HL-60 (cell line): ENCODE data around the gene PDSS2.
"Not testable (repeated sequence)": the region's sequence is repeated elsewhere in the genome, so short reads cannot be mapped to it uniquely, and the experiment has no call there.

ENCODE experiments used
- DNase-seq, 2 experiments: peaks; one replicate each; pipeline ENCODE4 v3.0.0-alpha.2; 2010 to 2020; ENCODE audit warnings: low read depth in 1 of 2, low spot score in 1 of 2
- H3K27ac ChIP-seq: fragments of 250-450 bp; sonication (Bioruptor Pico); replicated peaks from 2 replicates; pipeline ENCODE4 v1.5.1; 2020; ENCODE audit warnings: mild to moderate bottlenecking, moderate library complexity
- H3K27me3 ChIP-seq: fragments of 250-450 bp; sonication (Bioruptor Pico); 2 replicates; pipeline ENCODE4 v1.5.1; 2021; ENCODE audit warnings: mild to moderate bottlenecking, moderate library complexity; ENCODE audit not compliant: insufficient read depth, poor library complexity, severe bottlenecking
- H3K4me3 ChIP-seq: replicated peaks from 2 replicates; pipeline ENCODE4 v1.5.1; 2011; ENCODE audit warnings: mild to moderate bottlenecking, control low read depth, low read length; ENCODE audit not compliant: insufficient read depth
- GABPA ChIP-seq: IDR thresholded peaks from 2 replicates; pipeline ENCODE4 v1.6.1; 2012; ENCODE audit warnings: low read depth
- POLR2AphosphoS5 ChIP-seq: IDR thresholded peaks from 2 replicates; pipeline ENCODE4 v1.6.1; 2012; ENCODE audit warnings: low read depth
- SPI1 ChIP-seq: IDR thresholded peaks from 2 replicates; pipeline ENCODE4 v1.6.1; 2012; ENCODE audit warnings: low read depth, mild to moderate bottlenecking, borderline replicate concordance
- TF ChIP-seq, protein P1 (sequence below): IDR thresholded peaks from 2 replicates; pipeline ENCODE4 v1.6.1; 2012; ENCODE audit warnings: low read depth; ENCODE audit not compliant: insufficient replicate concordance
- TF ChIP-seq, protein P2 (sequence below): IDR thresholded peaks from one replicate; pipeline ENCODE4 v1.5.1; 2011; ENCODE audit warnings: low read length, control low read depth, inconsistent platforms; ENCODE audit not compliant: insufficient read depth

PDSS2 gene

DNA sequence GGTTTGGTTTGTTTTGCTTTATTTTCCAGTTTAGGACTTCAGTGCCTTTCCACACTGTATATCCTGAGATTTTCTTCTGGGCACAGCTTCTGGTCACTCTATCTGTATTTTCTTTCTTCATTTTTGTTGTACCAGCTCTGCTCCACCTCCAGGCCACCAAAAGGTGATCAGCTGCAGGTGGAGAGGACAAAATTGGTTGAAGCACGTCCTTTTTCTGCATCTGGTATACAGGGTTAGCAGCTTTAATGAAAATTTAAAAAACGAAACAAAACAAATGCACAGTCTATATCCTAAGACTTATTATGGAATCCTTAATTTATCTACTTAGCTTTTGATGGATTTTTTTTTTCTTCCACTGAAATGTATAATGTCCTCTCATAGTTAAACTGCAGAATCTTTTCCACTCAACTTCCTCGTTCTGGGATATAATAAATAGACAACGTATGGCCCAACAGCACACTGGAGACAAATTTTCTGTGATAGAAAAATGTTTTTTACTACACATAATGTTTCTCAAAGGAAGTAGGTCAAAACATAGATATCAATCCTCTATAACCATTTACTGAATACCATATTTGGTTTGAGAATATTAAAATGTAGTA is 19.8 kb upstream of the PDSS2 start:
- no peak for TF ChIP-seq POLR2AphosphoS5
- no peak for TF ChIP-seq SPI1
- TF ChIP-seq, protein P1, sequence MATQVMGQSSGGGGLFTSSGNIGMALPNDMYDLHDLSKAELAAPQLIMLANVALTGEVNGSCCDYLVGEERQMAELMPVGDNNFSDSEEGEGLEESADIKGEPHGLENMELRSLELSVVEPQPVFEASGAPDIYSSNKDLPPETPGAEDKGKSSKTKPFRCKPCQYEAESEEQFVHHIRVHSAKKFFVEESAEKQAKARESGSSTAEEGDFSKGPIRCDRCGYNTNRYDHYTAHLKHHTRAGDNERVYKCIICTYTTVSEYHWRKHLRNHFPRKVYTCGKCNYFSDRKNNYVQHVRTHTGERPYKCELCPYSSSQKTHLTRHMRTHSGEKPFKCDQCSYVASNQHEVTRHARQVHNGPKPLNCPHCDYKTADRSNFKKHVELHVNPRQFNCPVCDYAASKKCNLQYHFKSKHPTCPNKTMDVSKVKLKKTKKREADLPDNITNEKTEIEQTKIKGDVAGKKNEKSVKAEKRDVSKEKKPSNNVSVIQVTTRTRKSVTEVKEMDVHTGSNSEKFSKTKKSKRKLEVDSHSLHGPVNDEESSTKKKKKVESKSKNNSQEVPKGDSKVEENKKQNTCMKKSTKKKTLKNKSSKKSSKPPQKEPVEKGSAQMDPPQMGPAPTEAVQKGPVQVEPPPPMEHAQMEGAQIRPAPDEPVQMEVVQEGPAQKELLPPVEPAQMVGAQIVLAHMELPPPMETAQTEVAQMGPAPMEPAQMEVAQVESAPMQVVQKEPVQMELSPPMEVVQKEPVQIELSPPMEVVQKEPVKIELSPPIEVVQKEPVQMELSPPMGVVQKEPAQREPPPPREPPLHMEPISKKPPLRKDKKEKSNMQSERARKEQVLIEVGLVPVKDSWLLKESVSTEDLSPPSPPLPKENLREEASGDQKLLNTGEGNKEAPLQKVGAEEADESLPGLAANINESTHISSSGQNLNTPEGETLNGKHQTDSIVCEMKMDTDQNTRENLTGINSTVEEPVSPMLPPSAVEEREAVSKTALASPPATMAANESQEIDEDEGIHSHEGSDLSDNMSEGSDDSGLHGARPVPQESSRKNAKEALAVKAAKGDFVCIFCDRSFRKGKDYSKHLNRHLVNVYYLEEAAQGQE = no peak
- no peak for TF ChIP-seq GABPA
- no peak overlapping the region for H3K27ac ChIP-seq
- no peak for DNase-seq
- no peaks in the 10 kb centered on the region for H3K27me3 ChIP-seq
- H3K4me3 ChIP-seq = no peak overlapping the region

DNA sequence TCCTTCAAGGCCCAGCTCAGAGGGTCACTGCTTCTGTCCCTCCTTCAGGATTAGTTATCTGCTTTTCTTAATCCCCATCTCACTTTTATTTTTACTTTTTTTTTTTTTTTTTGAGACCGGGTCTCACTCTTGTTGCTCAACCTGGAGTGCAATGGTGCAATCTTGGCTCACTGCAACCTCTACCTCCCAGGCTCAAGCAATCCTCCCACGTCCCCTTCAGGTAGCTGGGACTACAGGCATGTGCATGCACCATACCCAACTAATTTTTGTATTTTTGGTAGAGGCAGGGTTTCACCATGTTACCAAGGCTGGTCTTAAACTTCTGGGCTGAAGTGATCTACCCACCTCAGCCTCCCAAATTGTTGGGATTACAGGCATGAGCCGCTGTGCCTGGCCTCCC is 16.5 kb upstream of the PDSS2 start:
- H3K27ac ChIP-seq, H3K4me3 ChIP-seq, DNase-seq, H3K27me3 ChIP-seq: not testable (repeated sequence)

DNA sequence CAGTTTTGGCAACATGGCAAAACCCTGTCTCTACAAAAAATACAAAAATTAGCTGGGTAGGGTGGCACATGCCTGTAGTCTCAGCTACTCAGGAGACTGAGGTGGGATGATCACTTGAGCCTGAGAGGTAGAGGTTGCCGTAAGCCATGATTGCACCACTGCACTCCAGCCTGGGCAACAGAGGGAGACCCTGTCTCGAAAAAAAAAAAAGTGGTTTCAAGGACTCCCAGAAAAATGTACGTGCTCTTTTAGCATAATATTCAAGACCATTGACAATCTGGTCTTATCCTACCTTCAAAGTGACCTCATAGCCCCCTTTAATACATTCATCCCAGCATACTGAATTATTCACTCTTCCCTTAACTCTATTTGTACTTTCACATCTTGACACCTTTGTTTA is 16.0 kb upstream of the PDSS2 start:
- H3K4me3 ChIP-seq, DNase-seq, H3K27me3 ChIP-seq, H3K27ac ChIP-seq: not testable (repeated sequence)

DNA sequence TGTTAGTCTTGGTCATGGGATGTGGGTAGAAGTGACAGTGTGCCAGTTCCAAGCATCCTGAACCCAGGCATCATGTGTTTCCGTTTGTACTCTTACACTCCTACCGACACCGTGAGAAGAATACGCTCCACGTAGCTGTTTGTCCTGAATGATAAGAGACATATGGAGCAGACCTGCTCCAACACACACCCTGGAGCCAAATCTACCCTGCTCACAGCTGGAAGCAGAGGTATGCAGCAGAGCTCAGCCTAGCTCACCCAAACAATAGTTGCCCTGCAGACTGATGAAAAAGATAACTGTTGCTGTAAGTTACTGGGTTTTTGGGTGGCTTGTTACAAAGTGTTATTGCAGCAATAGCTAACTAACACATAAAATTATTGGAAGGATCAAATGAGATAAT is 14.3 kb upstream of the PDSS2 start:
- Histone ChIP-seq H3K4me3 (no peak overlapping the region), H3K27ac (no peak overlapping the region), H3K27me3 (no peaks in the 10 kb centered on the region)
- DNase-seq = no peak
- TF ChIP-seq POLR2AphosphoS5 (no peak), SPI1 (no peak), GABPA (no peak)
- TF ChIP-seq, protein P2, sequence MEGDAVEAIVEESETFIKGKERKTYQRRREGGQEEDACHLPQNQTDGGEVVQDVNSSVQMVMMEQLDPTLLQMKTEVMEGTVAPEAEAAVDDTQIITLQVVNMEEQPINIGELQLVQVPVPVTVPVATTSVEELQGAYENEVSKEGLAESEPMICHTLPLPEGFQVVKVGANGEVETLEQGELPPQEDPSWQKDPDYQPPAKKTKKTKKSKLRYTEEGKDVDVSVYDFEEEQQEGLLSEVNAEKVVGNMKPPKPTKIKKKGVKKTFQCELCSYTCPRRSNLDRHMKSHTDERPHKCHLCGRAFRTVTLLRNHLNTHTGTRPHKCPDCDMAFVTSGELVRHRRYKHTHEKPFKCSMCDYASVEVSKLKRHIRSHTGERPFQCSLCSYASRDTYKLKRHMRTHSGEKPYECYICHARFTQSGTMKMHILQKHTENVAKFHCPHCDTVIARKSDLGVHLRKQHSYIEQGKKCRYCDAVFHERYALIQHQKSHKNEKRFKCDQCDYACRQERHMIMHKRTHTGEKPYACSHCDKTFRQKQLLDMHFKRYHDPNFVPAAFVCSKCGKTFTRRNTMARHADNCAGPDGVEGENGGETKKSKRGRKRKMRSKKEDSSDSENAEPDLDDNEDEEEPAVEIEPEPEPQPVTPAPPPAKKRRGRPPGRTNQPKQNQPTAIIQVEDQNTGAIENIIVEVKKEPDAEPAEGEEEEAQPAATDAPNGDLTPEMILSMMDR = no peak
- TF ChIP-seq, protein P1 = no peak

DNA sequence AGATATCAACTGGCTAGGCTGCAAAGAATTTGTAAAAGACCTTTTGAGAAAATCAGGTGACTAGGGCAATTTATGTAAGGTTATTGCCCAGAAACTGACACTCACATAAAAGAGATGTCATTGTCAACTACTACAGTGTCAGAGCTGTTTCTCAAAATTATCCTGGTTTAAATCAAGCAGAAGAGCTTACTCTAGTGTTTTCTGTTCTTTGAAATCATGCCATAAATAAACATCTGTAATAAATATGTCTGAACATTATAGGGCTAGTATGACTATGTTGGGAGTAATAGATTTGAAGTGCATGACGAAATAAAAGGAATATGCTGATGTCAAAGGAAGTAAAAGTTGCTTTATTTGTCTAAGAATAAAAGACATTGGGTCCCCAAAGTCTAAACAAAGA is 11.0 kb upstream of the PDSS2 start:
- TF ChIP-seq, protein P2 = no peak
- TF ChIP-seq, protein P1 = no peak
- TF ChIP-seq SPI1 (no peak), POLR2AphosphoS5 (no peak), GABPA (no peak)
- H3K27ac ChIP-seq = no peak overlapping the region
- H3K4me3 ChIP-seq = no peak overlapping the region
- DNase-seq = no peak
- H3K27me3 ChIP-seq = no peaks in the 10 kb centered on the region
